Measurements from ENCODE around the gene CKAP5.

CKAP5 gene

DNA sequence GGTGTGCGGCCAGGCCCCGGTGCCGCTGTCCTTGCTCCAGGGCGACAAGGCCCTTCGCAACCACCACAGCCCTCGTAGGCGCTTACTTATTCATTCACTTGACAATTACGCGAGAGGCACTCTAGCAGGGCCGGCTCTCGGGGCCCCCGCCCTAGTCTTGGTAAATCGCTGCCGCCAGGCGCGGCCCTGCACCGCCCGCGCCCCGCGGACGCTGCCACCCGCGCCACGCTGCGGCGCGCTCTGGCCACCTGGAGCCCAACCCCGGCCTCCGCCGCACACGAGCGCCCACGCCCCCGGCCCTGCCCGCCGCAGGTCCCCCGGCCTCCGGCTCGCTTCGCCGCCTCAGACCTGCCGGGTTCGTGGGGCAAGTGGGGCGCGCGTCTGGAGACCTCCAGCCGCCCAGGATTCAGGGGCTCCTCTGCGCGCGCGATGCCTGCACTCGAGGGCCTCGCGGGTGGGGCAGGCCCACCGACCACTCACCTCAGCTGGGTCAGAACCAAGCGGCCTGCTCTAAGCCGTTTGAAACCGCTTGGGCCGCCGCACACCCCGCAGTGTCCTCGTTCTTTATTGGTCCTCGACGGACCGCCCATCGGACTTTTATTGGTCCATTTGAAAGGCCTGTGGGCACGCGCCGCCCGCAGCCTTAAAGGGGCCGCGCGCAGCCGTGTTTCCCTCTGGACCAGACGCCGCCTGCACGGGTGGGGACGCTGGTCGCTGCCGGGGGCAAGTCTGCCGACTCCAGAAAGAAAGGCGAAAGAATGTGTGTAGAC, at the start of gene CKAP5:
TSS of gene CKAP5 (minus strand) at position 541 of the 770 bp plus-strand sequence. CDS start 25,049 bp downstream, outside the sequence.
- DNase-seq, result peak; percentile 82 to 86

DNA sequence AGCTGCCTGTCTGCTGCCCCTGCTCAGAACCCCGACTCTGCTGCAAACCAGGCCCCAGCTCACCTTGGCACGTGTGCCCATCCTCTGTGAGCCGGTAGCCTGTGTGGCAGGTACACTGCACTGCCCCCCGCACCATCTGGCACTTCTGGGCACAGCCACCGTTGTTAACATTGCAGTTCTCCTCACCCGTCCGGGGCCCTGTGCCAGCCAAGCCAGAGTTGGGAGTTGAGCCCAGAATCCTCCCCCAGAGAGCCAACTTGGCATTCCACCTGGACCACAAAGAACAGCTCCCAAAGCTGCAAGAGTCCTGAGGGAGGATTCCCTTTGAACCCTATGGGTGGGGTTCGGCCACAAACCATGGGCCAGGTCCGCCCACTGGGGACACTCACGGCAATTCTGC, 49.7 kb upstream of the CKAP5 start:
- no peak for DNase-seq

DNA sequence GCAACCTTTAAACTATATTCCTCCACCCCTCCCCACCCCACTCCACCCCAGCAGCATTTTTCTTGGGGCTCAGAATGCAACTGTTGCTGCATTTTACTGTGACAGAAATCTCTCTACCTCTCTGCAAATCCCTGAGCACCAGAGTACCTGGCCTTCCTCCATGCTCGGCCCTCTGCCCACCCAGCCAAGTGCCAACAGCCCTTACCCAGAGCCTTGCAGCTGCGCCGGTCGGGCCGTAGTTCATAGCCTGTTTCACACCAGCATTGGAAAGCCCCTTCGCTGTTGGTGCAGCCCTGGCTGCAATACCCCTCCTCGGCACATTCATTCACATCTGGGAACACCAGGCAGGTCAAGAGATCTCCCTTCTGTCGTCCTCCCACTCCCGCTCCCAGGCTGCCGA, 48.9 kb upstream of the CKAP5 start:
- DNase-seq, result no peak

DNA sequence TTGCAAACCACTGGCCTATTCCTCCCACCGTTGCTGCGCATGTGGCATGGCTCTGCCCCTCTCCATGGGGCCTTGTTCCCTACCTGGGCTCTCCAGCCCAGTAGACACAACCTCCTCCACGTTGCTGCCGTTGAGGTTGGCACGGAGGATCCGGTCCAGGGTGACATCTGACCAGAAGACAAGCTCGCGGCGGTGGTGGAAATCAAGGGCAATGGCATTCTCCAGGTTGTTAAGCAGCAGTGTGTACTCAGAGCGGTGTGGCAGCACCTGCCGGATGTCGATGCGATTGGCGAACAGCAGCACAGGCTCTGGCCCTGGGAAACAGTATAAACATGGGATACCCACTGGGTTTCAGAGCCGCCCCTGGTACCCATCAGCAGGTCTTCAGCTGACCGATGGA, 48.4 kb upstream of the CKAP5 start:
- no peak for DNase-seq

DNA sequence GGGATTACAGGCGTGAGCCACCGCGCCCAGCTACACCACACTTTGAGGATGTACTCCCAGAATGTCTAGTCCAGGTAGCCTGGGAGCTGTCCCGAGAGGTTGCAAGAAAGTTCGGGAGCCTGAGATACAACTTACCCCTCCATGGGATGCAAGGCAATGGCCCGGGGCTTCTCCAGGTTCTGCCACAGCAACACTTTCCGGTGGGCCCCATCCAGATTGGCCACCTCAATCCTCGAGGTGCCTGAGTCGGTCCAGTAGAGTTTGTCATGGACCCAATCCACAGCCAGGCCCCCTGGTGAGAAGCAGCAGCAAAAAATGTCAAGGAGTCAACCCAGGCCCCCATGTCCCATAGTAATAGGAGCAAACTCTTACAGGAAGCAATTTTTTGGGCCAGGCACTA, 46.8 kb upstream of the CKAP5 start:
- DNase-seq, result no peak

DNA sequence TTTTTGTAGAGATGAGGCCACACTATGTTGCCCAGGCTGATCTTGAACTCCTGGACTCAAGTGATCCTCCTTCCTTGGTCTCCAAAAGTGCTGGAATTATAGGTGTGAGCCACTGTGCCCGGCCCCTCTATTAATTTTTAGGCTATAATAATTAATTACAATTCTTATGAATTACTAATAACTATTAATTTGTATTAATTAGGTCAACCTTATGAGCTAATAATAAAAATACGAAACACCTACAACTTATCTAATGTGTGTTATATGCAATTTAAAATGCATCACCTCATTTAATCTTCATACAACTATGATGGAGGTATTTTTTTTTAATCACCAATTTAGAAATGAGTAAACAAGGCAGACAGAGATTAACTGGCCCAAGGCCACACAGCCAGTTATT, 46.0 kb upstream of the CKAP5 start:
- DNase-seq, result no peak

DNA sequence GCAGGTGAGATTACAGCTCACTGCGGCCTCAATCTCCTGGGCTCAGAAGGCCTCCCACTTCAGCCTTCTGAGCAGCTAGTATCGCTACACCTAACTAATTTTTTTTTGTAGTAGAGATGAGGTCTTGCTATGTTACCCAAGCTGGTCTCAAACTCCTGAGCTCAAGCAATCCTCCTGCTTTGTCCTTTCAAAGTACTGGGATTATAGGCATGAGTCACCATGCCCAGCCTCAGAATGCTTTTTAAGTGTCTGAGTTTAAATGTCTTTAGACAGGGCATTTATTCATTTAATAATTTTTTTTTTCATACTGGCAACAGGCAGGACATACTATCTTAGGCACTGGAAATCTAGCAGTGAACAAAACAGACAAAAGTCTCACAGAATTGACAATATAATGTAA, 44.6 kb upstream of the CKAP5 start:
- no peak for DNase-seq

DNA sequence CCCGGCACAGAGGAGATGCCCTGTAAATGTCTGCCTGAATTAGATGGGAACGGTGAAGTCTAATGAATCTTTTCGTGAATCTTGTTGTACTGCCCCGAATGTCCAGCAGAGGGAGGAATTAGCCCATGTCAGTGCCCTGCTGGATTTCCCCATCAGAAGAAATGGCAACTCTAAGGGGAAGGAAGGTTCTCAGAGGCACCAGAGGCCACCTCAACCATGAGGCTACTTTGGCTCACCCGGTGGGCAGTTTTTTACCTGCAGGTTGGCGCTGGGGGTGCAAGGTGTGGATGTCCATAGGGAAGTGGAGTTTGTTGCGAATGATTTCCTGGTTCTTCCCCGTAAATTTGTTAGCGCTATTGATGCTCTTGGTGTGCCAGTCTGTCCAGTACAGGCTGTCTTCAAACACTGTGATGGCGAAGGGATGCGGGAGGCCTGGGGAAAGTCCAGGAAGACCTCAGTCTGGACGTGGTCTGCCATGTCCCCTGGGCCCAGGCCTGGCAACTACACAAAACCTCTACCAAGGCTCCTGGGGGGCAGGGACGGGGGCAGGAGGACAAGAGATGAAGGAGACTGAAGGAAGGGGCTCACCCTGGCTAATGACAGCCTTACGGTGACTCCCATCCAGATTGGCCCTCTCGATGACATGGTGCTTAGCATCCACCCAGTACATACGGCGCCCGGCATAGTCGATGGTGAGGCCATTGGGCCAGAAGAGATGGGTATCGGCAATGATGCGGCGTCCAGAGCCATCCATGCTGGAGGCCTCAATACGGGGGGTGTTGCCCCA, 43.8 kb upstream of the CKAP5 start:
- DNase-seq, result peak; percentile 81 to 88

DNA sequence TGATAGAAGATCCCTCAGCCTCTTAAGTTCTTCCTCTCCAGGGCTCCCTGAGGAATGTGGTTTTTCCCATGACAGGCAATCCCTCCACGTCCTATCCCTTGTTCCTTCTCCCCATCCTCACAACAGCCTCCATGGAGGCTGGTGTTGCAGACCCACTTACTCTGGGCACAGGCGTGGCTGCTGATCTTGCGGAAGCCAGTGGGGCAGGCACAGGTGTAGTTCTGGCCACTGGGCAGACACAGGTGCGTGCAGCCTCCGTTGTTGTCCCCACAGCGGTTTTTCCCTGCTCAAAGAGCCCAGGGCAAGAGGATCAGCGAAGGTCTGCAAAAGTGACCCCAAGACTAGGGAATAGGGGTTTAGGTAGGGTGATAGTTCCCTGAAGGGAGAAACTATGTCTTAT, 43.2 kb upstream of the CKAP5 start:
- DNase-seq, result no peak

DNA sequence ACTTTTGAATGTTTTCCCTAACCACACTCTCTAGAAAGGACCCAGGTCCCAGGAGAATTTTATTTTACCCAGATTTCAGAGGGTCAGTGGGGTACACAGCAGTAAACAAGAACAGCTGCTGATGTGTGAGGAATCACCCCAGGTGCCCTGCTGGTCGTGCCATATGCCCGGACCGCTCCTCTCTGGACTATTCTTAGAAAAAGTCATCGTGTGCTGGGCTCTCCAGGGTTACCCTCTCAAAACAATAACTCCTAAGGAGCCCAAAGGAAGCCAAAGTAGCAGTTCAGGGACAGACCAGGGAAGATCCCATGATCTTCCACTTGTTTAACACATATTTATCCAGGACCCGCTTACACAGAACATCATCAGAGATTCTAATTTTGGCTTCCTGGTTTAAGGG, 42.6 kb upstream of the CKAP5 start:
- no peak for DNase-seq

DNA sequence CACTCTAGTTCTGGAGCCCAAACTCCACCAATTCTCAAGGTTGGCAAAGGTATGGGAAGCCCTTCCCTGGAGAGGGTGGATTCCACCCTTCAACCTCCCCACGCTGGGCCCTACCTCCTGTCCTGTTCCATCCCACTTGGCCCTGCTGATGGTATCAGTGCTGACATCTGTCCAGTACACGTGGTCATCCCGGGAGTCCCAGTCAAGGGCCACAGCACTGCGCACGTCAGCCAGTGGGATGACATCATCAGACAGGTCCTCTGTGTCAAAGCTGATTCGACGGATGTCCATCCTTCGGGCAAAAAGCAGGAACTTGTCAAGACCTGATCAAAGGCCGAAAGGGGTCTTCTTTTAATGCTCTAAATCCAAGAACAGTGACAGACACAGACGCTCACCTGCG, 40.1 kb upstream of the CKAP5 start:
- no peak for DNase-seq

DNA sequence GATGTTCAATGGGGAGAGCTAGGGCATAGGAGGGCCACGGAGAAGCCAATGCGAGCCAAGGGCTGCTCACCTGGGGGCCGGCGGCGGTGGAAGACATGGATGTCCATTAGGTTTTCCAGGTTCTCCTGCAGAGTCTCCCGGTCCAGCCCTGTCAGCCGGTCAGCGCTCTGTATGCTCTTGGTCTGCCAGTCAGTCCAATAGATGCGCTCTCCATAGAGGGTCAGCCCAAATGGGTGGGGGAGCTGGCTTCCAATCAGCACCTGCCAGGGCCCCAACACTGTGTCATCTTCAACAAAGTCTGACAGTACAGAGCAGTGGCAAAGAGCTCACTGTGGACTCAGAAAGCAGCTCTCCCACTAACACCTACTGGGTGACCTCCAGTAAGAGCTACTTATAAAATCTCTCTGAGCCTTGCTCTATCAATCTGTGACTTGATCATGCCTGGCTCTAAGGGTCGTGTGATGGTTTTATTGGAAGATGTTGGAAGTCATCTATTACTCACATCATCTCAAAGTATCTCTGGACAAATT, 33.0 kb upstream of the CKAP5 start:
- DNase-seq, result no peak

DNA sequence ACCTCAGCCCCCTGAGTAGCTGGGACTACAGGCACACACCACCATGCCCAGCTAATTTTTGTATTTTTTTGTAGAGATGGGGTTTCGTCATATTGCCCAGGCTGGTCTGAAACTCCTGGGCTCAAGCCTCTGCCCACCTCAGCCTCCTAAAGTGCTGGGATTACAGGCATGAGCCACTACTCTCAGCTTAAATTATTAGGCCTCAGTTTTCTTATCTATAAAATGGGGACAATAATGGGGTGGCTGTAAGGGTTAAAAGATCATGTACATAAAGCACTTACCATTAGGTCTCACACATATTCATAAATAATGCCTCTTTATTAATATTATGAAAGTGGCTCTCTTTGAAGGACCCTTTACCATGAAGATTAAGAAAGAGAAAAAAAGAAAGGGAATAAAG, 31.5 kb upstream of the CKAP5 start:
- no peak for DNase-seq

DNA sequence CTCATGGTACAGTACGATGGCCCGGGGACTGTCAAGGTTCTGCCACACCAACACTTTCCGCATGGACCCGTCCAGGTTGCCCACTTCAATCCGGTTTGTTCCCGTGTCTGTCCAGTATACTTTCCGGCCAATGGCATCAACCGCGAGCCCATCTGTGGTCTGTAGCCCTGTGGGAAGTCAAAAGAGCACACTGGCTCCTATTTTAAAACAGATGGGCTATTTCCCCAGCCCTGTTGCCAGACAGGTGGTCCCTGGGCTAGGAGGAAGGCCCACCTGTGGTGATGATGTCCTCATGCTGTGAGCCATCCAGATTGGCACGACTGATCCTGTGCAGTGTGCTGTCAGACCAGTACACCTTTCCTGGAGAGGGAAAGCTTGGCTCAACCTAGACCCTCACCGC, 30.4 kb upstream of the CKAP5 start:
- no peak for DNase-seq

DNA sequence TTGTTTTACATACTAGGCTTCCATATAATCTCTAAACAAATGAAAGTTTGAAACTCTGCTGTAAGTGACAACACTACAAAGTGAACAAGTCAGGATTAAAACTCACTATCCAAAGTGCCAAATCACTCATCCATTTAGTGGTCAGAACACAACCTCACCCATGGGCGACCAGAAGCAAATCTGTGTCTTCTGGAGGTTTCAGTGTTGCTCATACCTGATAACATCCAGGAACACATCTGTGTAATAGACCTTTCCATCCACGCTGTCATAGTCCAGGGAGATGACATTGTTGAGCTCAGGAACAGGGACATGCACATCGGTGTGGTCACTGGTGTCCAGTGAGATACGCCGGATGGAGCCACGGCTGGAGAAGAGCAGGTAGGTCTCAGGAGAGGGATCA, 28.5 kb upstream of the CKAP5 start:
- no peak for DNase-seq

DNA sequence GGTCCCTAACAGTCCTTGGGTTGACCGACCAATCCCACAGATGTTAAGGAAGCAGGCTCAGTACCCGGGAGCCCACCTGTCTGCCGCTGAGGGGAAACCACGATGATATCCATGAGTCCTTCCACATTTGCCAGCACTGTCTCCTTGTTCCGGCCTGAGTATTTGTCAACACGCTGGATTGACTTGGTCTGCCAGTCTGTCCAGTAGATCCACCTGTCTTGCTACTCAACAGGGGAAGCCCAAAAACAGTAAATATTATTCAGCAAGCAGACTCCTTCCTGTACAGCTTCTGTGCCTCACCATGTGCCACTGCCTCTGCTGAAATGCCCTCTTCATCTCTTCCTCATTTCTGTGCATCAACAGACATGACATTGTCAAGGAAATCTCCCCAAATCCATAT, 22.8 kb upstream of the CKAP5 start:
- DNase-seq, result no peak

DNA sequence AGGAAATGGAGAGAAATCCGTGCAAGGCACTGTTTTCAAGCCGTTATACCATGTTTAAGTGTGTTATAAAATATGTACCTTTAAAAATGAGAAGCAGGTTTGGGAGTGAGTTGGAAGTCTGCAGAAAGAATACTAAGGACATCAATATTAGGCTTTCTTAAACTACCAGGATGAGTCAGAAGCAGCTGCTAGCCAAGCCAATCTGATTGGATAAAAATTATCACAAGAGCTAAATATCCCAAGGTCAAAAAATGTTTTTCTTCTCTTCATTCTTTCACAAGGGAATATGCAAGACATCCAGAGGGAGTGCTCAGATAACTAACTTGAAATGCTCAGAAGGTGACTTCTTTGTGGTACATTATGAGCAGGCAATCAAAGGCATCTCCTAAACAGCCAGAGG, 19.3 kb upstream of the CKAP5 start:
- no peak for DNase-seq

DNA sequence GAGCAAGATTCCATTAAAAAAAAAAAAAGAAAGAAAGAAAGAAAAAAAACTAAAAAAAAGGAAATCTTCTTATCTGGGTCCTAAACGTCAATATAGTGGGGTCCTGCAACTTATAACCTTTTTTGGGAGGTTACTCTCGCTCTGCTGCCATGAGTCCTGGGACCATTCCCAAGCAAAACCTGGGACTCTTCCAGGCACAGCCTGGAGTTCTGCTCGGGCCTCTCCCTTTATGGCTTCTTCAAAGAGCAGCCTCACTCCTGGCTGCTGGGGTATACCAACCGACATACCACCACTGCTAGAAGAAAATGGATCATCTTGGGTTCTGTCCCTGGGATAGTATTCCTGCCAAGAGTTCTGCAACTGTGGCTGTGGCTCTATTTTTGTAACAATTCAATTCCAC, 14.1 kb upstream of the CKAP5 start:
- DNase-seq, result no peak

DNA sequence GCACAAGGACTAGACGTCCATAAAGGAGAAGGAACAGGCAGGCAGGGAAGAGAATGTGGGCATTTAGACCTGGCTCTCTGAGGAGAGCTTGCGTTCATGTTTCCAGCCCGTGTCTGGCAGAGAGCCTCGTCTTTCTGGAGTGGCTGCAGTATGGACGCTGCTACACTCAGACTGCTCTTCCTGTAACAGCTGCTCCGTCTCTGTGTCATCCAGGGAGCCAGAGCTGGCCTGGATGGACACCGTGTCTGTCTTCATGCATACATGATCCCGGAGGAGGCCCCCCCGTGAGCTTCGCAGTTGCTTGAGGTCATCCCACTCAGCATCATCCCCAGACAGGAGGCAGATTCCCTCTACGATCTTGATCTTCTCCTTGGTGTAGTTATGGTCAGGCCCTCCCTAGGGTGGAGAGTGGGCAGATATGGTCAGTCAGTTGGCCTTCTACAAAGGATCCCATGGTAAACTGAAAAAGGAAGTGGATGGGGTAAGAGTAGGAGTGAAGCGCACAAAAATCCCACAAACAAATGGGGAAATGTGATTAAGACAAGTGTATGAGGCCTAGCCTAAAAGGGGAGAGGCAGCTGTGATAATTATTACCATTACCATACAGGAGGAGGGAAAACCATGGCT, 13.0 kb upstream of the CKAP5 start:
- no peak for DNase-seq

DNA sequence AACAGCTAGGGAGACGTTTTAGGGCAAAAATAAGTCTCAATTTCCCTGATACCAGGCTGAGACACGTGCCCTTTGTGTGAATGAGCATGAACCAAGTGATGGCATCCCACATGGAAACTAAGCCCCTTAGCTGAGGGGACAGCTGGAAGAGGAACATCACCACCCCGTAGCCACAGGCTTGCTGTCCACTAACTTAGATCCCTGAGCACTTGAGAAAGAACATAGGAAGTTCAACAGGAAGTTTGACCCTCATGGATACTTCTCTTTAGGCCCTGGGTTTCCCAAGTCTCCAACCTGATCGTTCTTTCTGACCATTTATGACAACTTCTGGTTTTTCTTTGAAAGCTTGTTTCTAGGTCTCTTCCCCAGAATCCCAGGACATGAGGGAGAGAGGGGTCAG, 11.6 kb upstream of the CKAP5 start:
- DNase-seq, result no peak

DNA sequence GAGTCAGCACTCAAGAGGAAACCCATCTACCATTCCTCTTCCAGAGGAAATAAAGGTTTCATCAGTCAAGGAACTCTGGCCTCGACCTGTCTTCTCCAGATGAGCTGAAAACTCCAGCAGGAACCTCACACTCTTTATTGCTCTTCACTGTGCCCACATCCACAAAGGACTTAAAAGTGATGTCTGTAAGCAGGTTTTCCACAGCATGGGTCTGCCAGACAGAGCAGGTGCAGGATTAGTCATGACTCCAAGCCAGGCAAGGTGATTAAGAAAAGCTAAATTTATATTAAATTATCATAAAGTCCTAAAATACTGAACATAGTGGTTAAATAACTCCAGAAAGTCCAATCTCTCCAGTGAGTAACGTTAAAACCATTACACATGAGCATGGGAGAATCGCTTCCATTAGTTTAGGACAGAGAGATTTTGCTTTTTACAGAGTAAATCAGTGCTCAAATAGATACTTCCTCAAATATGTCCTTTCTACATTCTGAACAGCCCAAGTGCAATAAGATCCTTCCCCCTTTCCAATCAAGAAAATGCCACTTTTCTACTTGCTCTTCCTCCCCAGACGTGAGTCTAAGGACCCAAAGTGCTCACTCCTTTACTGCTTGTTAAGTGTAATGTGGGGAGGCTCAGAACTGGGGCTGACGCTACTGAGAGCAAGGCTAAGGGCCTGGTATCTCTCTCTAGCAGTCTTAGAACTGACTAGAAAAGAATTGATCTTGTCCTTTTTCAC, 10.7 kb upstream of the CKAP5 start:
- peak; percentile 18 to 39 for DNase-seq

DNA sequence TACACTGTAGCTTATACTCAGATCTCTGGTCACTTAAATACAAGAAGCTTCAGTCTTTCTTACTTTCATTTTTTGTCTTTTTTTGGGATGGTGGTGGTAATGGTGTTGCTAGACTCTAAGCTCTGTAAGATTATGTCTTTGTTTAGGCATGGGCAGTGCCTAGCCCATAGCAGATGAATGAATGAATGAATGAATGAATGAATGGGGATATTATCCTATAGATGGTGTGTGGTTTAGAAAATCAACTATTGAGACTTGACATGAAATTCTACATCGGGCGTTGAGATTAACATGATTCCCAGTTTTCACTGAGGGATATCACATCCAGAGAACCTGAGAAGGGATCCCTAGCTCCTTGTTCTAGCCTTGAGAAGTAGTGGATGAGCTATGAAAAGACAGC, 9.8 kb upstream of the CKAP5 start:
- DNase-seq, result no peak

DNA sequence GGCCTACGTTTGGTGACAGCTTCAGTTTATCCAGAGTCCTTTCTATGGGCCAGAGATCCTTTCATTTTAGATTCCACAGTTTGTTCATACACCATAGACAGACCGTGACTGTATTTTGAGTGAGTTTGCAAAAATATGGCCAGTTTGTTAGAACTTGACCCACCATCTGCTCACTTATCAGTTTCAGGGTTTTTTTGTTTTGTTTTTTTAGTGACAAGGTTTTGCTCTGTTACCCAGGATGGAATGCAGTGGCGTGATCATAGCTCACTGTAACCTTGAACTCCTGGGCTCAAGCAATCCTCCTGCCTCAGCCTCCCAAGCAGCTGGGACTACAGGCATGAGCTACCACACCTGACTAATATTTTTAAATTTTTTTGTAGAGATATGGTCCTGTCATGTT, 9.1 kb upstream of the CKAP5 start:
- no peak for DNase-seq
